Panc1 (cell line): ENCODE results near the gene EIF4E2.

ENCODE experiments used
- CTCF ChIP-seq: fragments of 450-650 bp; IDR thresholded peaks from 2 replicates; pipeline ENCODE4 v1.5.1; 2017; ENCODE audit warnings: mild to moderate bottlenecking
- POLR2AphosphoS5 ChIP-seq: IDR thresholded peaks from 2 replicates; pipeline ENCODE4 v1.6.1; 2012; ENCODE audit warnings: mild to moderate bottlenecking, low read depth, low read length, moderate library complexity

GRCh38 chr2:232598293-232598692 lies 47.8 kb downstream of the EIF4E2 start:
- TF ChIP-seq POLR2AphosphoS5 (no peak), CTCF (no peak)
